ENCODE results near the gene A4GALT.
"Not testable (repeated sequence)": the region's sequence is repeated elsewhere in the genome, so short reads cannot be mapped to it uniquely, and the experiment has no call there.

Gene A4GALT

DNA sequence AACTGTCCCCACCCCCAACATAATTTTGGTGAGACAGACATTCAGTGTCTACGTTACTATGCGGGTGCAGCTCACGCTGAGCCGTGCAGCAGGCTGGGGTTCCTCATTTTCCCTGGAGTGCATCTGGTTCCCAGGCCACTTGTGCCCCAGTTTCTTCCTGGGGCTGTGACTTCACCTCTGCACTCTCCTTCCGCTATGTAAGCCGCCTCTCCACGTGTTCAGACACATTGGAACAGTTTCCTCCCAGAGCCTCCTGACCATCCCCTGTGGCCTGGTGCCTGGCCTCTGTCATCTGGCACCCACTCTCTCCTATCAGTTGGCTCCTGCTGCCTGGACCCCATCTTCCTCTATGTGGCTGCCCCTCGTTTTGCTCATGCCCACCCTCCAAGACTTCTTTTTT, 46.2 kb upstream of the A4GALT start:
- no peak for DNase-seq (ENCODE audit: extremely low read depth, insufficient read length)
- Histone ChIP-seq H3K36me3 (ENCODE audit: control insufficient read depth, insufficient read depth, low read length) (no peaks in the 10 kb centered on the region), H3K4me3 (replicated peaks; ENCODE audit: low read depth, low read length) (no peak overlapping the region), H3K27me3 (replicated peaks; ENCODE audit: control insufficient read depth, insufficient read depth, low read length) (no peaks in the 10 kb centered on the region)
- TF ChIP-seq, protein P1, sequence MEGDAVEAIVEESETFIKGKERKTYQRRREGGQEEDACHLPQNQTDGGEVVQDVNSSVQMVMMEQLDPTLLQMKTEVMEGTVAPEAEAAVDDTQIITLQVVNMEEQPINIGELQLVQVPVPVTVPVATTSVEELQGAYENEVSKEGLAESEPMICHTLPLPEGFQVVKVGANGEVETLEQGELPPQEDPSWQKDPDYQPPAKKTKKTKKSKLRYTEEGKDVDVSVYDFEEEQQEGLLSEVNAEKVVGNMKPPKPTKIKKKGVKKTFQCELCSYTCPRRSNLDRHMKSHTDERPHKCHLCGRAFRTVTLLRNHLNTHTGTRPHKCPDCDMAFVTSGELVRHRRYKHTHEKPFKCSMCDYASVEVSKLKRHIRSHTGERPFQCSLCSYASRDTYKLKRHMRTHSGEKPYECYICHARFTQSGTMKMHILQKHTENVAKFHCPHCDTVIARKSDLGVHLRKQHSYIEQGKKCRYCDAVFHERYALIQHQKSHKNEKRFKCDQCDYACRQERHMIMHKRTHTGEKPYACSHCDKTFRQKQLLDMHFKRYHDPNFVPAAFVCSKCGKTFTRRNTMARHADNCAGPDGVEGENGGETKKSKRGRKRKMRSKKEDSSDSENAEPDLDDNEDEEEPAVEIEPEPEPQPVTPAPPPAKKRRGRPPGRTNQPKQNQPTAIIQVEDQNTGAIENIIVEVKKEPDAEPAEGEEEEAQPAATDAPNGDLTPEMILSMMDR (IDR thresholded peaks at IDR 0.05; ENCODE audit: insufficient read depth, low read length, poor library complexity, severe bottlenecking), result no peak

DNA sequence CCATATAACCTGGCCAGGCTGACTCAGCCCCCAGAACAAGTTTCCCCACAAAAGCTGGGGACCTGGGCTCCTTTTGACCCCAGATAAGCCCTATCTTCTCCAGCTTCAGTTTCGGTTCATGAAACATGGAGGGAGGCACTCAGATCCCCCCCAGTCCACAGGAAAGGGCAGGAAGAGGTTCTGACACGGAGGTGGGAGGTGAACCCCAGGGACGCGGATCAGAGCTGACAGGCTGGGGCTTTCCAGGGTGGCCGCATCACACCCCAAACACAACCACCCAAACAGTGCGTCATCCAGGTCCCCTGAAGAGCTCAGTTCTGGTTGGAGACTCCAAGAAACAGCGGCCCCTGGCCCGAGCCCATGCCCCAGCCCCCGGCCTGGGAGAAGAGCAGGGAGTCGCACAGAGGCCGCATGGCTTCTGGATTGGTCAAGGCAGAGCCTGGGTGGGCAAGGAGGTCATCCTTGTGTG, 44.3 kb upstream of the A4GALT start:
- H3K4me3 ChIP-seq (replicated peaks; ENCODE audit: low read depth, low read length), result peak overlapping the region; percentile 5; the same call in 1 of the 2 replicates
- H3K36me3 ChIP-seq (ENCODE audit: control insufficient read depth, insufficient read depth, low read length), result no peaks in the 10 kb centered on the region
- no peaks in the 10 kb centered on the region for H3K27me3 ChIP-seq (replicated peaks; ENCODE audit: control insufficient read depth, insufficient read depth, low read length)
- TF ChIP-seq, protein P1 (IDR thresholded peaks at IDR 0.05; ENCODE audit: insufficient read depth, low read length, poor library complexity, severe bottlenecking), result no peak
- peak; percentile 70 for DNase-seq (ENCODE audit: extremely low read depth, insufficient read length)

DNA sequence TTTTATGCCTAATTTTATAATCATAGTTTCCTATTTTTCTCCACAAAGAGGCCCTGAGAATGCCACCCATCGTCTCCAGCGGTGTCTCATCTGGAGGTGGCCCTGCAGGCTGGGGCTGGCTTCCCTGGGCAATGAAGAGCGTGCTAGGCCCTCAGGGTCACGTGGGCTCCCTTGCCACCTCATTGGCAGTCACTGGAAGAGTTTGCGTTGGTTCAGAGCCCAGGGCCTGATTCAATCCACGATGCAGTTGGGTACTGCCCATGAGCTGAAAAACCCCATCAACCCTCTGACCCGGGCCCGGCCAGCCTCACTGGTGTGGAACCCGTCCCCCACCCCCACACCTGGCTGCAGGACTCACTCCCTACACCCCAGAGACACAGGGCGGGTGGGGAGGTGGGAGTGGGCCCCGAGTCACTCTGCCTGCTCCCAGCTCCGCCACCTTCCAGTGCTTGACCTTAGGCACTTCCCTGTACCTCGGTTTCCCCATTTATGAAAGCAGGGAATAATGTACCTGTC, 43.4 kb upstream of the A4GALT start:
- no peak for DNase-seq (ENCODE audit: extremely low read depth, insufficient read length)
- Histone ChIP-seq H3K27me3 (replicated peaks; ENCODE audit: control insufficient read depth, insufficient read depth, low read length) (no peaks in the 10 kb centered on the region), H3K4me3 (replicated peaks; ENCODE audit: low read depth, low read length) (no peak overlapping the region), H3K36me3 (ENCODE audit: control insufficient read depth, insufficient read depth, low read length) (no peaks in the 10 kb centered on the region)
- TF ChIP-seq, protein P1 (IDR thresholded peaks at IDR 0.05; ENCODE audit: insufficient read depth, low read length, poor library complexity, severe bottlenecking), result no peak

DNA sequence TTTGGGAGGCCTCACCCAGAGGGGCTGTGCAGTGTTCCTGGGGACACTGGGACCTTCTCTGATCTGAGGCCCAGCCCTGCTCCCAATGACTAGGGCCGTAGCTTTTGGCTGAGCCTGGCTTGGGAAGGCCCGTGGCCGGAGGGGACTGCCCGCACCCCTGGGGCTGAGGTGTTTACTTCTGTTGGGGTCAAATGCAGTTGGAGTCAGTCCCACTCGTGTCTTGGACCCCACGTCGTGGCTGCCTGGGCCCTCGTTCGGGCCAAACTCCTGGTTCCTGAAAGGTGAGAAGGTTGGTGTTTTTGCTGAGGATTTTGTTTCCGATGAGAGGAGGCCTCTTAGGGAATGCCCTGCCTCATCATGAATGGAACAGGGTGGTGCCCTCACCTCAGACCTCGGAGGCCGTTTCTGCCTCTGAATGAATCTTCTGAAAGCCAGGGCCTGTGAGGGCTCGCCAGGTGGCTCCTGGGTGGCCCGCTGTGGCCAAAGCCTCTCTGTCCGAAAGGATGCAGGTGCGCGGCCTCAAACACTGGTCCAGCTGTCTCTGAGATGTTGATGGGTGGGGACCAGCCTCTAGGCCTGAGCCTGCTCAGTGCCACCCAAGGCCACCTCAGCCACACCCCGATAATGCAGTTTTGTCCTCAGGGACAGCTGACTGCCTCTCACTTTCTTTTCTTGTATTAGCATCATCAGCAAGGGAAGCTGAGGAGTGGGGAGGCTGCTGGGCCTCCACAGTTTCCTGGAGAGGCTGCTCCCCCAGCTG, 40.3 kb upstream of the A4GALT start:
- Histone ChIP-seq H3K4me3 (replicated peaks; ENCODE audit: low read depth, low read length) (no peak overlapping the region), H3K36me3 (ENCODE audit: control insufficient read depth, insufficient read depth, low read length) (no peaks in the 10 kb centered on the region), H3K27me3 (replicated peaks; ENCODE audit: control insufficient read depth, insufficient read depth, low read length) (no peaks in the 10 kb centered on the region)
- no peak for DNase-seq (ENCODE audit: extremely low read depth, insufficient read length)
- TF ChIP-seq, protein P1 (IDR thresholded peaks at IDR 0.05; ENCODE audit: insufficient read depth, low read length, poor library complexity, severe bottlenecking), result no peak

DNA sequence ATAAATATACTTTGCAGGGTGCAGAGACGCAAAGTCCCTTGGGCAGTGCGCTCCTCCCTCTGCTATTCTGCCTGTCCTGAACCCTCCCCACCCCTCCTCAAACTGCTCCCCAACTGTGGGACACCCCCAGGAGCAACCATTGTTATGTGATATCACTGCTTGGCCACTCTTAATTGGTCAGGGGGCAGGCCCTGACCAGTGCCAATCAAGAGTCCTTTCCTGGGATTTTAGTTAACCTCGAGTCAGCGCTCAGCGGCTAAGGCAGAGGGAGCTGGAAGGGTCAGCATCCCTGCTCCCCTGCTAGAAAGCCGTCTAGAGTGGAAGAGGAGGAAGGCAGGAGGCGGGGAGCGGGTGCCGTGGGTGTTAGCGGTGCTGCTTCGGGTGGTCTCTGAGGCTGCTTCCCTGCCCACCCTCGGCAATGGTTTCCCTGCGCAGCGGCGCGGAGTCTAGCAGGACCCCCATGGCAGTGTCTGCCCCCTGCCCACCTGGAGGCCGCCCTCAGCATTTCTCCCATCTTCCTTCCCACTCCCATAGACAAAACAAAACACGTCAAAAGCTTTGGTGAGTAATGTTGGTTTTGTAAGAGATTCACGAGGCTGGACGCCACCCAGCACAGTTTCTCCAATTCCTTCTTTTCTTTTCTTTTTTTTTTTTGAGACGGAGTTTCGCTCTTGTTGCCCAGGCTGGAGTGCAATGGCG, 38.4 kb upstream of the A4GALT start:
- Histone ChIP-seq H3K36me3 (ENCODE audit: control insufficient read depth, insufficient read depth, low read length) (no peaks in the 10 kb centered on the region), H3K27me3 (replicated peaks; ENCODE audit: control insufficient read depth, insufficient read depth, low read length) (no peaks in the 10 kb centered on the region), H3K4me3 (replicated peaks; ENCODE audit: low read depth, low read length) (no peak overlapping the region)
- no peak for DNase-seq (ENCODE audit: extremely low read depth, insufficient read length)
- TF ChIP-seq, protein P1 (IDR thresholded peaks at IDR 0.05; ENCODE audit: insufficient read depth, low read length, poor library complexity, severe bottlenecking), result no peak

DNA sequence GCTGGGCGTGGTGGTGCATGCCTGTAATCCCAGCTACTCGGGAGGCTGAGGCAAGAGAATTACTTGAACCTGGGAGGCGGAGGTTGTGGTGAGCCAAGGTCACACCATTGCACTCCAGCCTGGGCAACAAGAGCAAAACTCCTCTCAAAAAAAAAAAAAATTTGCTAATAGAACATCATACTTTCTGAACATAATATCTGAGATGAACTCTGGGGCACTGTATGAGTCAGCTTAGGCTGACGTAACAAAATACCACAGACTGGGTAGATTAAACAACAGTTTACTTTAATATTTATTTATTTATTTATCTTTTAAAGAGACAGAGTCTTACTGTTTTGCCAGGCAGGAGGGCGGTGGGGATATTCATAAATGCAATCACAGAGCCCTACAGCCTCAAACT, 34.9 kb upstream of the A4GALT start:
- not testable (repeated sequence) for H3K27me3 ChIP-seq (replicated peaks; ENCODE audit: control insufficient read depth, insufficient read depth, low read length); H3K4me3 ChIP-seq (replicated peaks; ENCODE audit: low read depth, low read length); DNase-seq (ENCODE audit: extremely low read depth, insufficient read length); H3K36me3 ChIP-seq (ENCODE audit: control insufficient read depth, insufficient read depth, low read length)

DNA sequence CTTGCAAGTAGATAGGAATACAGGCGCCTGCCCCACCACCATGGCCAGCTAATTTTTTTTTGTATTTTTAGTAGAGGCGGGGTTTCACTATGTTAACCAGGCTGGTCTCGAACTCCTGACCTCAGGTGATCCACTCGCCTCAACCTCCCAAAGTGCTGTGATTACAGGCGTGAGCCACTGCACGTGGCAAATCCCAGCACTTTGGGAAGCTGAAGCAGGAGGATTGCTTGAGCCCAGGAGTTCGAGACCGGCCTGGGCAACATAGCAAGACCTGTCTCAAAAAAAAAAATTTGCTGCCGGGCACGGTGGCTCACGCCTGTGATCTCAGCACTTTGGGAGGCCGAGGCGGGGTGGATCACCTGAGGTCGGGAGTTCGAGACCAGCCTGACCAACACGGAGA, 34.5 kb upstream of the A4GALT start:
- not testable (repeated sequence) for DNase-seq (ENCODE audit: extremely low read depth, insufficient read length); H3K27me3 ChIP-seq (replicated peaks; ENCODE audit: control insufficient read depth, insufficient read depth, low read length); H3K36me3 ChIP-seq (ENCODE audit: control insufficient read depth, insufficient read depth, low read length); H3K4me3 ChIP-seq (replicated peaks; ENCODE audit: low read depth, low read length)
